Measurements from ENCODE around the gene PPARA.

- TF ChIP-seq CTCF (IDR thresholded peaks at IDR 0.05) (no peak), POLR2A (IDR thresholded peaks at IDR 0.05) (no peak)
Observed at GRCh38 chr22:46147061-46147460, 3.3 kb upstream of the PPARA start.
